Loucy (cell line): Measurements from ENCODE around the gene MT1B.

Source experiments
- EZH2phosphoT487 ChIP-seq: fragments of 200-600 bp; IDR thresholded peaks from 2 replicates; pipeline ENCODE4 v1.6.1; 2018; ENCODE audit warnings: antibody characterized with exemption, mild to moderate bottlenecking, moderate library complexity, borderline replicate concordance
- TF ChIP-seq, protein P1 (sequence below): fragments of 200-600 bp; sonication (generic); conservative IDR thresholded peaks from 2 replicates; pipeline ENCODE4 v1.5.1; 2014; ENCODE audit warnings: mild to moderate bottlenecking, antibody characterized with exemption, low read length

DNA sequence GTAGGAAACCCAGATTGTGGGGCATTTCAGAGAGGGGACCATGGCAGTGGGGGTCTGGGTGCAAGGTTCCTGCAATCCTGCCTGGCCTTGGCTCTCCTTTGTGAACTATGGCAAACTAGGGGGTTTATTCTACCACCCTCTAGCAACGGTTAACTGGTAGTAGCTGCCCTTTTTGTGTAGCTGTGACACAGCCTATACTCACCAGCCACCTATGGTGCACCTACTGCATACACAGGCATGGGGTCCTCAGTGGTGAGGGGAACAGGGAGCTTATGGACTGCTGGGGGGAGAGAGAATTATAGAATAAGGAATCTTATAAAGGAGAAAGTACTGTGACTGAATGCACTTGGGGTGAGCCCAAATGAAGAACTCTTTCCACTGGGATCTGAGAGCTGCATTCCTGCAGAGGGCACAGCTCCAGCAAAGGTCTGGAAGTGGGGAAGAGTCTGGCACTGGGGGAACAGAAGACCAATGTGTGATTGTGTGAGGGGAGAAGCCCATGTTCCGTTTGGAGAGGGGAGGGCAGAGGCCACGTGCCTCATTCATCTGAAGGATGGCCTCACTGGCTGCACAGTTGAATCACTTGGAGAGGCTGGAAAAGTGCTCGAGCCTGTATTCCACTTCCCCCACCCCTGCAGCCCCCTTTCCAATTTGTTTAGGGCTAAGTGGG, 32.7 kb downstream of the MT1B start:
- TF ChIP-seq, protein P1, sequence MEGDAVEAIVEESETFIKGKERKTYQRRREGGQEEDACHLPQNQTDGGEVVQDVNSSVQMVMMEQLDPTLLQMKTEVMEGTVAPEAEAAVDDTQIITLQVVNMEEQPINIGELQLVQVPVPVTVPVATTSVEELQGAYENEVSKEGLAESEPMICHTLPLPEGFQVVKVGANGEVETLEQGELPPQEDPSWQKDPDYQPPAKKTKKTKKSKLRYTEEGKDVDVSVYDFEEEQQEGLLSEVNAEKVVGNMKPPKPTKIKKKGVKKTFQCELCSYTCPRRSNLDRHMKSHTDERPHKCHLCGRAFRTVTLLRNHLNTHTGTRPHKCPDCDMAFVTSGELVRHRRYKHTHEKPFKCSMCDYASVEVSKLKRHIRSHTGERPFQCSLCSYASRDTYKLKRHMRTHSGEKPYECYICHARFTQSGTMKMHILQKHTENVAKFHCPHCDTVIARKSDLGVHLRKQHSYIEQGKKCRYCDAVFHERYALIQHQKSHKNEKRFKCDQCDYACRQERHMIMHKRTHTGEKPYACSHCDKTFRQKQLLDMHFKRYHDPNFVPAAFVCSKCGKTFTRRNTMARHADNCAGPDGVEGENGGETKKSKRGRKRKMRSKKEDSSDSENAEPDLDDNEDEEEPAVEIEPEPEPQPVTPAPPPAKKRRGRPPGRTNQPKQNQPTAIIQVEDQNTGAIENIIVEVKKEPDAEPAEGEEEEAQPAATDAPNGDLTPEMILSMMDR: no peak
- TF ChIP-seq EZH2phosphoT487: no peak
